Brain microvascular endothelial cell (primary cell): ENCODE measurements around the gene EMILIN1.

Source experiments
- DNase-seq: peaks from one replicate; pipeline ENCODE4 v3.0.0-alpha.2; 2020
- H3K27ac ChIP-seq: fragments of 250-450 bp; sonication (Bioruptor Pico); 2 replicates; pipeline ENCODE4 v1.5.1; 2020; ENCODE audit warnings: mild to moderate bottlenecking, moderate library complexity
- H3K27me3 ChIP-seq: fragments of 250-450 bp; sonication (Bioruptor Pico); replicated peaks from 2 replicates; pipeline ENCODE4 v1.5.1; 2020; ENCODE audit warnings: mild to moderate bottlenecking
- H3K36me3 ChIP-seq: fragments of 250-450 bp; sonication (Bioruptor Pico); replicated peaks from 2 replicates; pipeline ENCODE4 v1.5.1; 2020; ENCODE audit warnings: mild to moderate bottlenecking
- H3K4me3 ChIP-seq: 2 replicates; pipeline ENCODE4 v1.5.1; 2011; ENCODE audit warnings: low read depth, mild to moderate bottlenecking, control low read depth, low read length, moderate library complexity
- in situ Hi-C: cut with HindIII; loops from 2 replicates; pipeline ENCODE4 v1.10.0; 2017; ENCODE audit warnings: low sequenced_read_pairs, low pct_ligation_motif_present
- TF ChIP-seq, protein P1 (sequence below): IDR thresholded peaks from 2 replicates; pipeline ENCODE4 v1.5.1; 2011; ENCODE audit warnings: low read depth, mild to moderate bottlenecking, moderate library complexity, low read length, control low read depth, inconsistent platforms; ENCODE audit errors: missing control alignments

EMILIN1 gene

DNA sequence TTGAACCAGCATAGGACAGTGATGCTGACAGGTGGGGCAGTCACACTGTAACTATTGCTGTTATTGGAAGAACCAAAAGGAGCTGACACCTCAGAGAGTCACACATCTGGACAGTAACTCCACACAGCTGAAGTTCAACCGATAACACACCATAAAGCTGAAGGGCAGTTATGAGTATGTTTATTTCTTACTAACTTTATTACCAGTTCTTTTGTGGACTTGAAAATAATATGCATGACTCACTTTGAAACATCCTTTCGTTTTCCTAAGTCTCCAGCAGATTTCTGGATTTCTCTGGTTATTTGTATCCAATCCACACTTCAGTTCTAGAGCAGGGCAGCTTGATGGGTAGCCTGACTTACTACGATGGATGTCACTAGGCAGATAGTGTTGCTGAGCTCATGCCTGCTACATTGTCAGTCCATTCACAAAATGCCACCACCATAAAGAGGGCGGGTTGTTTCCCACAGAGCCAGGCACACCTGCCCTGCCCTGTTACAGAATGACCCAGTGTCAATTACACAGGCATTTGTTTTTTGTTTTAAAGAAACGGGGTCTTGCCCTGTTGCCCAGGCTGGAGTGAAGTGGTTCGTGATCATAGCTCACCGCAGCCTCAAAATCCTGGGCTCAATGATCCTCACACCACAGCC is 35.3 kb upstream of the EMILIN1 start:
- in situ Hi-C loops = no loop called here
- TF ChIP-seq, protein P1, sequence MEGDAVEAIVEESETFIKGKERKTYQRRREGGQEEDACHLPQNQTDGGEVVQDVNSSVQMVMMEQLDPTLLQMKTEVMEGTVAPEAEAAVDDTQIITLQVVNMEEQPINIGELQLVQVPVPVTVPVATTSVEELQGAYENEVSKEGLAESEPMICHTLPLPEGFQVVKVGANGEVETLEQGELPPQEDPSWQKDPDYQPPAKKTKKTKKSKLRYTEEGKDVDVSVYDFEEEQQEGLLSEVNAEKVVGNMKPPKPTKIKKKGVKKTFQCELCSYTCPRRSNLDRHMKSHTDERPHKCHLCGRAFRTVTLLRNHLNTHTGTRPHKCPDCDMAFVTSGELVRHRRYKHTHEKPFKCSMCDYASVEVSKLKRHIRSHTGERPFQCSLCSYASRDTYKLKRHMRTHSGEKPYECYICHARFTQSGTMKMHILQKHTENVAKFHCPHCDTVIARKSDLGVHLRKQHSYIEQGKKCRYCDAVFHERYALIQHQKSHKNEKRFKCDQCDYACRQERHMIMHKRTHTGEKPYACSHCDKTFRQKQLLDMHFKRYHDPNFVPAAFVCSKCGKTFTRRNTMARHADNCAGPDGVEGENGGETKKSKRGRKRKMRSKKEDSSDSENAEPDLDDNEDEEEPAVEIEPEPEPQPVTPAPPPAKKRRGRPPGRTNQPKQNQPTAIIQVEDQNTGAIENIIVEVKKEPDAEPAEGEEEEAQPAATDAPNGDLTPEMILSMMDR = no peak
- Histone ChIP-seq H3K4me3 (no peak overlapping the region), H3K27ac (no peak overlapping the region), H3K27me3 (no peaks in the 10 kb centered on the region), H3K36me3 (peaks cover 55% of the 10 kb centered on the region)
- no peak for DNase-seq

DNA sequence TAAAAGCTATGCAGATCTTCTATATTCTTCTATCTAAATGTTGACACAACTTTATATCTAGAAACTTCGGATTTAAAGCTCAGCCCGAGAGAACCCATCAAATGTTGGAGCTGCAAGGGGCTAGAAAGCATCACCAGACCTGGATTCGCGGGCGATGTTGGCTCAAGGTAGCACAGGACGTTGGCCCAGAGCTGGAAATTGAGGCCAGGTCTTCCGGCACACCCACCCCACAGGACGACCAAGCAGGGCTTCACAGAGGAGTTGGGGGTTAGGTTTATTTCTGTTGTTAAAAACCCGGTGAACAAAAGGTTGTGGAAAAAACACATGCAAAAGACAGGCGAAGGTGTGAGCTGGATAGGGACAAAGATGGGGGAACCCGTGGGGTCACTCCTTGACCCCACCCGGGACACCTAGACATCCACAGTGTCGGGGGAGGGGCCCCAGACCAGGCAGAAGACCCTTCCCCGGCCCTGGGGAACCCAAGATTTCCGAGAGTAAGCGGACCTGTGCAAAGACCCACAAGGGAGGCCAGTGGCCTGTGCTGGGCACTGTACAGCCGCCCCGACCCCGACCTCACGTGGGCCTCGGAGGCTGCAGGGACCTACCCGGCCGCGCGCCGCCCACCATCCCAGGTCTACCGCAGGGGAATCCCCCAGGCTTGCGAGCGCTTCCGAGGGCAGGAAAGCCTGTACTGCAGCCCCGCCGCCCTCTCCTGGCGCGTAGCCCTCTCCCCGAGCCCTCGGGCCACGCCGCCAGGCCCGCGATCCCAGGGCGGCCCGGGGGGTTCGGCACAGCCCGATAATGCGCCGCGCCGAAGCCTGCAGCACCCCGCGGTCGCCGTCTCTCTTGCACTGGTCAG is 28.8 kb upstream of the EMILIN1 start:
- Histone ChIP-seq H3K27ac (peak overlapping the region; percentile 22), H3K4me3 (peak overlapping the region; percentile 86)
- in situ Hi-C loops = no loop called here

DNA sequence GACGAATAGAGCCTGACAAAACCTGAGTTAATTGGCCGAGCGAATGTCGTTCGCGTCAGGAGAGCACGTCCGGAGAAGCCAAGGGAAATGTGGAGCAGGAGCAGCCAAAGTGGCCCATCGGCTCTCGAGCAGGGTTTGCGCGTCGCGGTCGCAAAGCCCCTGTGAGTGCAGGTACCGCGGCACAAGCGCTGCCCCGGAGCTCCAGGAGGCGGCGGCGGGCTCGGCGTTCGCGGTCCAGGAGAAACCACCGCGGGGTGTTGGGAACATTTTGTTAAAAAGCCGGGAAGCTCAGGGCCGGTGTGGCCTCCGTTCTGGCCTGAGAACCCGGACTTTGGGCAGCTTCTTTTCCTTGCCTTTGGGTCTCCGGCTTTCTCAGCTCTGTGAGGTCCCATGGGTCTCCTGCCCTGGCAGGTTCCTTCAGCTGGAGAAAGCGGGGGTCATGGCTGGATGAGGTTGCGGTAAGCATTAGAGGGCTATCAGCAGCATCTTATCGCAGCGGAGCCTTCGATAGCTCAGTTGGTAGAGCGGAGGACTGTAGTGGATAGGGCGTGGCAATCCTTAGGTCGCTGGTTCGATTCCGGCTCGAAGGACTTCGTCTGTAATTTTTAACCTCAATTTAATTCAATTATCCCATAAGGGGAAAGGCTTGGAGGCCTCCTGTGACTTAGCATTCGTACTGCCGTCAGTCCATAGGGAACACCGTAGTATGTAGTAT is 28.0 kb upstream of the EMILIN1 start:
- Histone ChIP-seq H3K36me3 (peaks cover 5% of the 10 kb centered on the region), H3K27me3 (no peaks in the 10 kb centered on the region), H3K4me3 (peak overlapping the region; percentile 86), H3K27ac (peak overlapping the region; percentile 71)
- DNase-seq = peak; percentile 89
- in situ Hi-C loops = no loop called here
- TF ChIP-seq, protein P1 = peak; percentile 61

More for the DNA sequence above, 28.8 kb upstream of the EMILIN1 start:
- H3K36me3 ChIP-seq = peaks cover 3% of the 10 kb centered on the region
- H3K27me3 ChIP-seq = no peaks in the 10 kb centered on the region
- TF ChIP-seq, protein P1 = no peak
- DNase-seq = no peak

DNA sequence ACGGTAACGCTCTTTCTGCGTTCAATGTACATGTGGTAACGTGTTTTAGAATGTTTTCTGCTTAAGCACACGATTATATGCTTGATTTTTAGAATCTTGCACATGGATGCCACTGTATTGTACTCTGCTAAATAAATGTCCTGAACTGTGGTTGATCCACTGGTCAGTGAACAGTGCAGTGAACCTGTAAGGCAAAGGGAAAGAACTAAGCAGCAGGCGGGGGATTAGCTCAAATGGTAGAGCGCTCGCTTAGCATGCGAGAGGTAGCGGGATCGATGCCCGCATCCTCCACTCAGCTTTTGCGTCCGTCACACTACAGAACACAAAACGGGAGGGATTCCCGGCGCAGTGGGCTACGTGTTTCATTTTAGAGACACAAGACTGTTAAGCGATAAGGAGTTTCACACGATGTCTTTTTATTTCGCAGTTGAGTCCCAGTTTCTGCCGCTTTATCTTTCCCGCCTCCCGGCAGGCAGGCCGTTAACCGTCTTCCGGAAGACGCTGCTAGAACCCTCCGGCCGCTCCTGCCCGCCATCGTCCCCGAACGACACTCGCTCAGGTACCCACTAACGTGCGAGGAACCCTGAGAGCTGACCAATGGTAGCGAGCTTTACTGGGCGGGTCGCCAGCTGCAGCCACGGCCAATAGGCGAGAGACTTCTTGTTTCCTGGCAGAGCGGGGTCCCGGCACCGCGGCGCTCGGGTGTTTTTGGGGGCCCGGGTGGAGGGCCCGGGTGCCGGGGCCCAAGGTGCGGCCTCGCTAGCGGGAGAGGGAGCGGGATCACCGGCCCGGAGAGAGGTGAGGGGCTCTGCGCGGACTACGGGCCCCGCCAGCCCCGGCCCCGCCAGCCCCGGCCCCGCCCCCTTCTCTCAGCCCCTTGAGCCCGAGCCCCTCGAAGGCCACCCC is 27.2 kb upstream of the EMILIN1 start, which contains the start of gene AGBL5:
Gene AGBL5, plus strand, starts transcription at position 673 of the 906 bp plus-strand sequence. CDS start 1,291 bp downstream, outside the sequence.
- peak; percentile 93 for DNase-seq
- Histone ChIP-seq H3K27ac (peak within 1 kb of the TSS; percentile 71), H3K4me3 (peak within 1 kb of the TSS; percentile 86), H3K27me3 (no peaks in the 10 kb centered on the region), H3K36me3 (peaks cover 12% of the 10 kb centered on the region)
- TF ChIP-seq, protein P1 = no peak
- in situ Hi-C loops = no loop called here
